GM21360 (cell line): ENCODE data around the gene CACNG3.
"Not testable (repeated sequence)": the region's sequence is repeated elsewhere in the genome, so short reads cannot be mapped to it uniquely, and the experiment has no call there.

ENCODE experiments used
- ATAC-seq: cut with Tn5 transposase; IDR thresholded peaks from one replicate; pipeline ENCODE4 v1.9.1; 2021; ENCODE audit warnings: mild to moderate bottlenecking, moderate library complexity; ENCODE audit not compliant: unreplicated experiment

CACNG3 gene

DNA sequence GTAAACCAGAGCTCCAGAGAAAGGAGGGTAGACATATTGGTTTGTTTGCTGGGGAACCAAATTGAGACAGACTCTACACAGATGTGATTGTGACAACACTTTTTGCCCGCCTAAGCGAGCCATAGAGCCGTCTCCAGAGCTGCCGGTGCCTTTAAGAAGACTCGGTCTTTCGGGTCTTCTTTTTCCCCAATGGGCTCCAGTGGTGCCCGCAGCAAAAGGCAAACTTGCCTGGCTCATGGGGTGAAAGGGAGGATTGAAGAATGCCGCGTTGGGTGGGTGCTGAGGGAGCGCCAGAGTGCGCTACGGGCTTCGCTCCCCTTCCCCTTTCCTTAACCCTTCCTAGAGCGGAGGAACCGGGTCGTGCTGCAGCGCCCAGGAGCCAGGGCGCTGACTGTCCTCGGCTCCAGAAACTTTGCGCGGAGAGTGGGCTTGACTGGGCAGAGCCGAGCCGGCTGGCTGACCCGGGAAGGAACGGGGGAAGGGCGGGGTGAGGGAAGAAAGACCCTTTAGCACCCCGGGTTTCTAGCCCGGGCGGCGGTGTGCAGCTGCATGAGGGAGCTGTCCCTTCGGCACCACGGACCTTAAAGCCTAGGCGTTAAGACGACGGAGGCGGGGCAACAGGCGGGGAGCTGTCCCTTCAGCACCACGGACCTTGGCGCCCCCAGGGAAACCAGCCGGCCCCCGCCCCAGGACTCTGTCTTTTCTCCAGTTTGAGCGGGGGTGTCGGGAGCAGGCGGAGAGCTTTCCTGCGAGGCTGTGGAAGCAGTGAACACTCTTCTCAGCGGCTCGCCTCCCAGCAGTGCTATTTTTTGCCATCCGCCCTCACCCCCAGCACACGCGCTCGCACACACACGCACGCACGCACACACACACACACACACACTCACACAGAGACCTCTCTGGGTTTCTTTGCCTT, at the start of gene CACNG3:
Gene CACNG3 (plus strand): TSS at position 880 of the 916 bp plus-strand sequence. CDS start 420 bp downstream, outside the sequence.
- no peak for ATAC-seq

DNA sequence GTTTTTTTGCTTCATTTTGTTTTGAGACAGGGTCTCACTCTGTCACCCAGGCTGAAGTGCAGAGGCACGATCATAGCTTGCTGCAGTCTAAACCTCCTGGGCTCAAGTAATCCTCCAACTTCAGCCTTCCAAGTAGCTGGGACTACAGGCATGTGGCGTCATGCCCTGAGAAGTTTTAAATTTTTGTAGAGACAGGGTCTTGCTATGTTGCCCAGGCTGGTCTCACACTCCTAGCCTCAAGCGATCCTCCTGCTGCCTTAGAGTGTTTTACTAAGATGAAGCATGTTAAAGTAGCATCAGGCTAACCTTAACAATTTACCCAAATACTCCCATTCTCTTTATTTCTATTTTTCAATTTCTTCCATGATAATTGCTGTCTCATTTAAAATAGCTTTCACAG, 49.2 kb upstream of the CACNG3 start:
- no peak for ATAC-seq

DNA sequence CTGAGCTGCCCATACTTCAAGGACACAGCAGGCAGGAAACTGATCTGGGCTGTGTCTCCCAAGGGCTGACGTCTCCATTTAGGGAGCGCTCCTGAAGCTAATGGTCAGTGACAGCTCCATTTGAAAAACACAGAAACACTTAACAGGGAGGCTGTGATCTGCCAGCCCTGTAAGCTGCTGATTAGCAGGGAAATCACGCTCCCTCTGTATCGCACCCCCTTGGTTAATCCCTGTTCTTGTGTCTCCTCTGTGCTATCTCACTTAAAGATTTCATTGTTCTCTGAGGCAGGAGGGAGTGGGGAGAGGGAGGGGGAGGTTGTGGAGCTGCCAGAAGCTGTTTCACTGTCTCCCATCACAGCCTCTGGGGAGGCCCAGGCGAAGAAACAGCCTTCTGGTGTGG, 47.4 kb upstream of the CACNG3 start:
- ATAC-seq: no peak

DNA sequence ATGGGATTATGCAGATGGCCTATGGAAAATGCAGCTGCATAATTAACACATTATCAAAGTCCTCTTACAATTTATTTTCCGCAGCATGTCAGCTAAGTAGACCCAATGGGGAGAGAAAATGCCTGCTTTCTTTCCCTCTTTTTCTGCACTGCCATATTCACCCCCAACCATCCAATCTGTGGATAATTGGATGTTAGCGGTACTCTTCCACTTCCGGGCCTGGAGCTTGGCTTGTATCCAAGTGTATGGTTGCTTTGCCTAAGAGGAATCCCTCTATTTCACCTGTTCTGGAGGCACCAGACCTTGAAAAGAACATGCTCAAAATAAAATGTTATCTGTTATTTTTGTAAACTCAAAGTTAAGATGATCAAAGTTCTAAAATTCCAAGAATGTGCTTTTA, 41.1 kb upstream of the CACNG3 start:
- no peak for ATAC-seq

DNA sequence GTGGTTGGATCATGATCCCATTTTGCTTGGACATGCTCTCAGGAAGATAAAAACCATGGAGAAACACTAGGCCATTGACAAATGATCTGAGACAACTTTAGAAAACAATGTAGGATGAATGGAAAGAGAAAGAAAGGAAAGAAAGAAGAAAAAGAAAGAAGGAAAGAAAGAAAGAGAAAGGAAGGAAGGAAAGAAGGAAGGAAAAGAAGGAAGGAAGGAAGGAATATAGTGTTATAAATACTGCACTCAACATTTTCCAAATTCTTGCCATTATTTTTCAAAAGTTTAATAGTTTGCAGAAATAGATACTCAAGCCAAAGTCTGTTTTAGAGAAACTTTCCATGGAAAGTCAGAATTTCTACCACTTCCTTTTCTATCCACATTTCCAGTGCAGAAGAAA, 39.2 kb upstream of the CACNG3 start:
- no peak for ATAC-seq

DNA sequence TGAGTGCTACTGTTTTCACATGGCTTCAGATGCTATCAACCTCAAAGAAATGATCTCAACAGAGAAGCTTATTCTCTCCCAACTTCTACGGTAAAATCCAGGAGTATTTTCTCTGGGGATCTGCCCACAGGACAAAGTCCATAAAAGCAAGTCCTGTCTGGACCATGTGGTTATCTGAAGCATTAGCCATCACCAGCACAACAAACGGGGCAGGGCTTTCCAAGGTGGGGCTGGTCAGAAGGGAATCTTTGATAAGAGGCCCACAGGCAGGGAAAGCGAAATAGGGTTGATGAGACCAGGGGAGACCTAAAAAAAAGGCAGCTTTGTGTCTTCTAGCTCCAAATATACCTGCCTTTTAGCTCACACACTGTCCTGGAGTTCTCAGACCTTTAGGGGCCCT, 38.7 kb upstream of the CACNG3 start:
- ATAC-seq: no peak

DNA sequence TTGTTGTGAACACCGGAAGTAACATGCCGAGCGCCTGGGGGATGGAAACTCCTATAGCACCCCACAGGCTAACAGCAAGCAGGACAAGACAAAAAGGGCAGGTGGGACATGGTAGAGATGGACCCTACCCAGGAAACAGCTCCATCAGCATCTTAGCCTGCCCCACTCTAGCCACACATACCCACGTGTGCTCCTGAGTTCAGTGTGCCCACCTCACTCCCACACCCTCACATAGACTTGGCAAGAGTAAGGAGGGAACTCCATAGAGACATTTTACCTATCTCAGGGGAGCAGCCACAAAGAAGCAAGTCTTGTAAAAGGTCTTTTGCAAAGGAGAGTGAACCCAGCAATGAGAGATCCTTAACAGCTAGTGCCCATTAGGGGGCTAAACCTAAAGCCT, 37.8 kb upstream of the CACNG3 start:
- no peak for ATAC-seq

DNA sequence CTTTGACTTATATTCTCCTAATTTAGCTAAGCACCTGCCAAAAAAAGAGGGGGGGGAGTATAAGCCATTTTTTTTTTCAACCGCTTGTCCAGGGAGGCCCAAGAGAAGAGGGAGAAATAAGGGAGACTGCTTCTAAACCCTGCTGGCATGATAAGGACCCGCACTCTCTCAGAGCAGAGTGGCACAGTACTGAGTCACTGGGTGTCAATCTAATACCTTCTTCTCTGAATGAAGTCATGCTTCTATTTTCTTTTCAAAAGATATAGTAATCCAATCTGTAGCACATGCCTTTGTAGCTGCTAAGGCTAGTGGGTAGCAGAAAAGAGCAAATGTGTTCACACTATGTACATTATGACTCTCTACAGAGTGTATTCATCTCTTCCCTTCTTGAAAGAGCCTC, 34.9 kb upstream of the CACNG3 start:
- ATAC-seq: no peak

DNA sequence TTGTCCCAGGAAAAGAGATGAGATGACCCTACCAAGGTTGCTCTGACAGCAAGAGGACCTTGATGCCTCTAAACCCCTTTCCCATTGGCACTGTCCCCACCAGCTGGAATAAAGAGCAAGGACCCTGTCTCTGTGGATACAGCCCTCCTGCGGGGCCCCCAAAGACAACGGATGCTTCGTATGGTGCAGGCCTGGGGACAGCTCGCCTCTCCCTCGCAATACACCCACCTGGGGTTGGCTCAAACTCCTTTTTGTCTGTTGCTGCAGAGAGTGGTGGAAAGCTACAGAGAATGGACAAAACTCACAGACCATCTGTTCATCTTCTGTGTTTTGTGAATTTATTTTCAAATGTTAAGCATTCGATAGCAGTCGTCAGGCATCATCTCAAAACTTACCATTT, 27.6 kb upstream of the CACNG3 start:
- no peak for ATAC-seq

DNA sequence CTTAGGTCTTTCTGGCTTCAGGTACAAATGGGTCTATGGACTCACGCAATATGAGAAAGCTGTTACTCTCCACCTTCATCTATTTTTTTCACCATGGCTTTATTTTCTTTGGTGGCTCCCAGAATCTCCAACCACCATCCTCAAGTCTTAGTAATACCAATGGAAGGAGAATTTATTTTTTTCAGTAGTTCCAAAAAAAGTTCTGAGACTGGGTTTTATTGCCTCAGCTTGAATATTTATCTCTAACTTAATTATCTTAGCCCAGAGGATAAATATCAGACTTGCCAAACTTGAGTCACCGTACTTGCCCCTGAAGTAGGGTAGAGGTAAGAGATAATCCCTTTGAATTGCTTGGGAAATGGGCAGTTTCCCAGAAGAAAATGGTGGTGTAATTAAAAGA, 23.2 kb upstream of the CACNG3 start:
- ATAC-seq: no peak

DNA sequence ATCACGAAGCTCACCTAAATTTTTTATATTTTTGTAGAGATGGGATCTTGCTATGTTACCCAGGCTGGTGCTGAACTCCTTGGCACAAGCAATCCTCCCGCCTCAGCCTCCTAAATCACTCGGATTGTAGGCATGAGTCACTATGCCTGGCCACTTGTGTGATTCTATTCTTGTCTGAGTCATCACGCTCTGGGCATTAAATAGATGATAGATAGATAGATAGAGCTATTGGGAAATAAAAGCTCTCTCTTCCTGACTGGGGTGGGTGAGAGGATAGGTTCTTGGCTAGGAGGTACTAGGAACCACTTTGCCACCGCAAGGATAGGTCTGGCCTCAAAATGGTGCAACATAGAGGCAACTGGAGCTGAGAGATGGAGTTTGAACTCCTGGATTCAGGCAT, 21.4 kb upstream of the CACNG3 start:
- ATAC-seq: no peak

DNA sequence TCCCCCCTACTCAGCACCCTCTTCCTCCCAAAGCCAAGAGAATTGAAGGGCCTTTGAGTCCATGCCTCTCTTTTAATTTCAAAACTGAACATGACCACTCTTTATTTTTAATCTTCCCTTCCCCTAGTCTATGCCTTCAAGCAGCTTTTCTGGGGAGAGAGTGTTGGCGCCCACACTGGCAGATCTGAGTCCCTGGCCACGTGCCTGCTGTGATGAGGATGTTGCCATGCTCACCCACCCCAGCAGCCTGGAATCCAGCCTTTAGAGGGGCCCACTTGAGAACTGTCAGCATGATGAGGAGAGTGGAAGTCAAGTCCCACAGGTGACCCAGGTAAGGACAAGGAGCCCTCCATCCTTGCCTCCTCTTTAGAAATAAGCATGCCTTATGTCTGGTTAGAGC, 20.3 kb upstream of the CACNG3 start:
- ATAC-seq: no peak

DNA sequence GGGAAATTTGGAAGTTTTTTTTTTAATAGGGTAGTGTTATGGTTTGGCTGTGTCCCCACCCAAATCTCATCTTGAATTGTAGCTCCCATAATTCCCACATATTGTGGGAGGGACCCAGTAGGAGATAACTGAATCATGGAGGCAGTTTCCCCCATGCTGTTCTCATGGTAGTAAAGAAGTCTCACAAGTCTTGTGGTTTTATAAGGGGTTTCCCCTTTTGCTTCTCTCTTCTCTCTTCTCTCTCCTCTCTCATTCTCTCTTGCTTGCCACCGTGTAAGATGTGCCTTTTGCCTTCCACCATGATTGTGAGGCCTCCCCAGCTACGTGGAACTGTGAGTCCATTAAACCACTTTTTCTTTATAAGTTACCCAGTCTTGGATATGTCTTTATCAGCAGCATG, 17.3 kb upstream of the CACNG3 start:
- not testable (repeated sequence) for ATAC-seq

DNA sequence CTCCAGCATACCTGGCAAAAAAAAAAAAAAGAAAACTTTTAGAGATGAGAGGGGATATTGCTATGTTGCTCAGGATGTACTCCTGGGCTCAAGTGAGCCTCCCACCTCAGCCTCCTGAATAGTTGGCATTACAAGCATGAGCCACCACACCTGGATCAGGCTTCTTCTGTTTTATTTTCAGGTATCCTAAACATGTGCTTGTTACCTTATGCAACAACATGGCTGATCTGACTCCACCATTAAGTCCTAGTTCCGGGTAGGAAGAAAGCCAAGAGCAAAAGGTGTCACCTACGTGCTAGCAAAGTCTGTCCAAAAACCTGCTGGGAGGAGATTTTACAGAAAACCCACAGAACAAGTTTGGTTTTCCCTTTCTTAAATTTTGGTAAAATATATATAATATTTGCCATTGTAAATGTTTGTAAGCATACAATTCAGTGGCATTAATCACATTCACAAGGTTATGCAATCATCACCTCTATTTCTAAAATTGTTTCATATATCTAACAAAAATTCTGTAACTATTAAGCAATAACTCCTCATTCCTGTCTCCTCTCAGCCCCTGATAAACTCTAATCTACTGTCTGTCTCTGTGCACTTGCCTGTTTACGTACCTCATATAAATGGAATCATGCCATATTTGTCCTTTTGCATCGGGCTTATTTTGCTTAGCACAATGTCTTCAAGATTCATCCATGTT, 9.1 kb upstream of the CACNG3 start:
- no peak for ATAC-seq

DNA sequence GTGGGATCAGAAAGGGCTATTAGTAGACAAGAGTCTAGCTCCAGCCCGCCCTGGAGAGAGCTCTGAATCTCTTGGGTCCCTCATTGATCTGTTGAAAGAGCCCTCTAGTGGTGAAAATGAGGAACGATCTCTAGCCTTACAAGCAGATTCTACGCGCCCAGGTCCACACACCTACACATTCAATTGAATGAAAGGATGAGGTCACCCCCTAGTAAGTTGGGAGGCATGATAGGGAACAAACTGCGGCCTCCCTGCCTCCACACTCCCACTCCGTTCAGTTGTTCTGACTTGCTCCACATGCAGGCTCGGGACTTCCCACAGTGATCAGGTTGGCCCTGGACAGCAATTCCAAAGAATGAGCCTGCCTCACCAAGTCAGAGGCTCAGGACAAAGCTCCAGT, 2.9 kb upstream of the CACNG3 start:
- no peak for ATAC-seq

DNA sequence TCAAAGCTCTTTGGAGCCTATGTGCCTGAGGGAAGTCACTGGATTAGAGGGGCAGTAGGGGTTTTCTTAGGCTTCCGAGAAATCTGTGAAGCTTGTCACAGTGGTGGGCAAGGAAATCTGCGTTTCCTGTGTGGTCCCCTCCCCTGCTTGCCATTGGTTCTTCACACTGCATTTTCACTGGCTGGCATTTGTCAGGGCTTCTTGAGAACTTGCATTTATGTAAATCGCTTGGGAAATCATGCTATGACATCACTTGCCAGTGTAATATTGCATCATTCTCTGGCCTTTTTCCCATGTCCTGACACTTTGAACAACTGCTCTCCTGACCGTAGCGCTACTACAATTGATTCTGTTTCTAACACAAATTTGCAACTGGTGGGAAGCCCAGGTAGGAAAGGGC, 1.8 kb downstream of the CACNG3 start:
- ATAC-seq: no peak

DNA sequence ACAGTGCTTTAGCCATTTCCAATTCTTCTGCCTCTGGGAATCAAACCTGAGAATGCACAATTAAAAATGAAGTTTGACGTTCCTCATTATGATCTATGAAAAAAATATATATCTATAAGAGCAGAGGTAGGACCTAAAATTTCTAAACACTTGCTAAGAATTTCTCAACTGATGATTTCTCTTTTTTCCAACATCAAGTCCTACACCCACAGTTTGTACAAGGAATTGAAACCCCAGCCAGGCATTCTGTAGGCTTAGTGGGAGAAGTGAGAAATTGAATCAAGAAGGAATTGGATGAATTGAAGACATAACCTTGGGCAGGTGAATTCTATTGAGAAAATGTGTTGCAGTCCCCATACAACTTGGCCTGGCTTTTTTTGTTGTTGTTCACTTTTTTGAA, 2.7 kb downstream of the CACNG3 start:
- ATAC-seq: no peak

DNA sequence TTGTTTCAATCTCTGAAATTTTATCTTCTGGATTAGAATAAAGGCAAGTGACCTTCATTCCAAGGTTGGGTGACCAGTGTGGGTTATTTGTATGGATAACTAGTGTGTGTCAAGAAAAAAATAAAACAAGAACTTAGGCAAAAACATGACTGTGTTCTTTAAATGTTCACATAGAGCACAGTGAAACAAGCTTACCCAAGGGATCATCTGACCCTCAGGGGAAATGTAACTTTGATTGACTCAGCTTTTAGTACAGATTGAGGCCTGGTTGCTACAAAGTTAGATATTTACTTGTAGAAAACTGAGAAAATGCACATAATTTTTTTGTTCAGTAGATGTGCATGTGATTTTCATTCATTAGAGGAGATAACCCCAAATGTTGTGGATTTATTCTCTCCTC, 6.7 kb downstream of the CACNG3 start:
- no peak for ATAC-seq

DNA sequence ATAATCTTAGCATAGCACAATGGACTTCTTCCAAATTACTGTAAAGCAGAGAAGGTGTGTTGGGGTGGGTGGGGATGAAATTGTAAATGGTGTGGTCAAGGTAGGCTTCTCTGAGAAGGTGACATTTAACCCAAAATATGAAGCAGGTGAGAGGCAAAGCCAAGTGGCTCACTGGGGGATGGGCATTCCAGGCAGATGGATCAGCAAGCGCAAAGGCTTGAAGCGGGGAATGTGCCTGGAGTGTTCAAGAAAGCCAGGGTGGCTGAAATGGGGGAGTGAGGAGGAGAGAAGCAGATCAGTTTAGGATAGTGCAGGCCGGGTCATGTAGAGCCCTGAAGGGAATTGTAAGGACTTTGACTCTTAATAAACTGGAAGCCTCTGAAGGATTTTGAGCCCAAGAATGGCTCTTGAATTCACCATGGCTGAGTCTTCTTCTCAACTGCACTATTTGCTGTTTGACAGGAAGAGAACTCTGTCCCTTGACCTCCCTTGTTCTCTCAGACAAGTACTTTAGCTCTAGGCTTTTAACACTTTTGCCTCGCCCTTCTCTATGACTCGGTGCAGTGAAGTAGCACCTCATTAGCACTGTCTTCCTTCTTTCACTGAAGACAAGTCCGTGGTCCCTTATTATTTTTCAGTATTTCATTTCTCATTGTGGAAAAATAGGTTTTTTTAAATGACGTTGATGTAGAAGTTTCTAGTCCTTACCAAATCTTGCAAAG, 14.7 kb downstream of the CACNG3 start:
- ATAC-seq: no peak

DNA sequence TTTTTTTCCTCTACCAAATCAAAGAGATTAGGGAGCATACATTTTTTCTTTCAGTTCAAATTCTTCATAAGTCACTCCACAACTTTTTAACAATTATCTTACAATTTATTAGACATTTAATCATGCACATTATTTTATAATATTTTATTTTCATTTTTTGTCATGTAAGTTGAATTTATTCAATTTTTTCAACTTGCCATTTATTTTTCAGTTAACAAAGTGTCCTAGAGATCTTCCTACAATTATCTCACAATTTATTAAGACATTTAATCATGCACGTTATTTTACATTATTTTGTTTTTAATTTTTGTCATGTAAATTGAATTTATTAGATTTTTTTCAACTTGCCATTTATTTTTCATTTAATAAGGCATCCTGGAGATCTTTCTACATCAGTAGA, 16.2 kb downstream of the CACNG3 start:
- no peak for ATAC-seq

DNA sequence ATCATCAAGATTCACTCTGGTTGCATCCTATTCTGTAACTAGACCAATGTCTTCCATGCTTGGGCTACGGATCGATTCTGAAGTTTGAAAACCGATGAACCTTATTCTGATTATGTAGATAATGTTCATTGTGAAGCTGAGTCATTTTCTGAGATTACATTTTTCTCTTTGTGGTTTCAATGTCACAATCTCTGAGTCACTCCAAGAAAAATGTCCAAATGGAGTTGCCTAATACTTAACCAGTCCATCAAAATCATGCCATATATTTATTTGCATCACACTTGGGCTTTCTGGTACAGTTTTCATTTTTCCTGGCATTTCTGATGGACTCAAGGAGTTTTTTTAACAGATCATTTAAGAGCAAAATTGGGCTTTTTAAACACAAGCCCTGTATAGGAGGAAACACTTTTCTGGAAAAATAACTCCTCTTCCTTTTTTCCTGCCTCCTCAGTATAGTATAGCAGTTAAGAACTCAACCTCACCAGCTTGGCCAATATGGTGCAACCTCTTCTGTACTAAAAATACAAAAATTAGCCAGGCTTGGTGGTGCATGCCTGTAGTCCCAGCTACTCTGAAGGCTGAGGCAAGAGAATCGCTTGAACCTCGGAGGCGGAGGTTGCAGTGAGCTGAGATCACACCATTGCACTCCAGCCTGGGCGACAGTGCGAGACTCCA, 17.5 kb downstream of the CACNG3 start:
- no peak for ATAC-seq
